ENCODE measurements around the gene TCERG1. TPM values are rescaled to one million over a fixed set of nuclear protein-coding genes. Genes with fewer than 3 reads are reported as not detected.

Gene TCERG1
- total RNA-seq, 2 donors from 2014 or later = 41.5 to 147 TPM

- no peaks in the 10 kb centered on the region for H3K9me3 ChIP-seq
- H3K27me3 ChIP-seq = no peaks in the 10 kb centered on the region
- H3K36me3 ChIP-seq (replicated peaks in 1 of 2; ENCODE audit: insufficient read depth in 1 of 2, low read depth in 2 of 2) = peaks cover 0 to 30% of the 10 kb centered on the region in 2 donors
- H3K4me1 ChIP-seq = no peaks in the 10 kb centered on the region
- no peak overlapping the region for H3K27ac ChIP-seq
- no peak overlapping the region for H3K4me3 ChIP-seq
- intact Hi-C loops (cut with DNase I) = no loop called here
- DNase-seq (no peak), ATAC-seq (no peak)
- no peak for TF ChIP-seq POLR2A (IDR thresholded peaks at IDR 0.05)
- no peak for TF ChIP-seq CTCF (IDR thresholded peaks at IDR 0.05)
Observed at GRCh38 chr5:146484714-146485391, 37.7 kb downstream of the TCERG1 start.

- H3K36me3 ChIP-seq (replicated peaks in 1 of 2; ENCODE audit: insufficient read depth in 1 of 2, low read depth in 2 of 2) = peaks cover 0 to 9% of the 10 kb centered on the region in 2 donors
- H3K4me1 ChIP-seq = no peaks in the 10 kb centered on the region
- no peak for DNase-seq
- H3K27ac ChIP-seq = no peak overlapping the region
- H3K27me3 ChIP-seq = no peaks in the 10 kb centered on the region
- WGBS, 2 donors = 94 to 96% methylated on average over 3 of the region's 3 CpGs
- H3K9me3 ChIP-seq = no peaks in the 10 kb centered on the region
- no peak for ATAC-seq
- intact Hi-C loops (cut with DNase I) = no loop called here
- TF ChIP-seq POLR2A (IDR thresholded peaks at IDR 0.05) (no peak), CTCF (IDR thresholded peaks at IDR 0.05) (no peak)
- no peak overlapping the region for H3K4me3 ChIP-seq
Observed at GRCh38 chr5:146490089-146490843, 43.1 kb downstream of the TCERG1 start.

GRCh38 chr5:146494656-146495055 is 47.5 kb downstream of the TCERG1 start:
- Histone ChIP-seq H3K9me3 (no peaks in the 10 kb centered on the region), H3K4me1 (no peaks in the 10 kb centered on the region), H3K4me3 (no peak overlapping the region), H3K36me3 (replicated peaks in 1 of 2; ENCODE audit: insufficient read depth in 1 of 2, low read depth in 2 of 2) (peaks cover 0 to 2% of the 10 kb centered on the region in 2 donors), H3K27me3 (no peaks in the 10 kb centered on the region), H3K27ac (no peak overlapping the region)
- intact Hi-C loops (cut with DNase I) = no loop called here
- no peak for DNase-seq
- 62 to 80% methylated on average over 2 of the region's 2 CpGs for WGBS, 2 donors
- no peak for ATAC-seq
- TF ChIP-seq CTCF (IDR thresholded peaks at IDR 0.05) = no peak
- TF ChIP-seq POLR2A (IDR thresholded peaks at IDR 0.05) = no peak

- intact Hi-C loops (cut with DNase I) = no loop called here
- no peaks in the 10 kb centered on the region for H3K9me3 ChIP-seq
- H3K4me1 ChIP-seq = no peaks in the 10 kb centered on the region
- peaks cover 0 to 2% of the 10 kb centered on the region in 2 donors for H3K36me3 ChIP-seq (replicated peaks in 1 of 2; ENCODE audit: insufficient read depth in 1 of 2, low read depth in 2 of 2)
- WGBS, 2 donors = 93% methylated on average over 4 of the region's 4 CpGs
- no peak for TF ChIP-seq POLR2A (IDR thresholded peaks at IDR 0.05)
- TF ChIP-seq CTCF (IDR thresholded peaks at IDR 0.05) = no peak
- H3K27ac ChIP-seq = no peak overlapping the region
- no peaks in the 10 kb centered on the region for H3K27me3 ChIP-seq
- no peak overlapping the region for H3K4me3 ChIP-seq
- ATAC-seq (no peak), DNase-seq (no peak)
Observed at GRCh38 chr5:146499680-146500079, 52.5 kb downstream of the TCERG1 start.
